Lung (tissue), 12 donors: Measurements from ENCODE around the gene C2CD3. TPM values are rescaled to one million over a fixed set of nuclear protein-coding genes. Genes with fewer than 3 reads are reported as not detected.

Experiments
- ATAC-seq: fragments of 200-7000 bp; cut with Tn5 transposase; one replicate; pipeline ENCODE4 v1.9.1; 2020; ENCODE audit warnings: moderate number of reproducible peaks; ENCODE audit not compliant: insufficient read depth, low FRiP score
- DNase-seq, 3 donors: peaks; one replicate each; pipeline ENCODE4 v3.0.0-alpha.2; 2013 to 2017
- H3K27ac ChIP-seq, 2 donors: one replicate each; pipeline ENCODE4 v1.5.1; 2013; ENCODE audit warnings: mild to moderate bottlenecking in 2 of 2, moderate library complexity in 2 of 2, control low read depth in 1 of 2, inconsistent platforms in 1 of 2, low read depth in 1 of 2, low read length in 1 of 2
- H3K27me3 ChIP-seq, 3 donors: one replicate each; pipeline ENCODE4 v1.5.1; 2013; ENCODE audit warnings: low read length in 2 of 3; ENCODE audit not compliant: control insufficient read depth in 3 of 3, insufficient read depth in 3 of 3
- H3K36me3 ChIP-seq, 4 donors: one replicate each; pipeline ENCODE4 v1.5.1; 2013; ENCODE audit warnings: low read length in 4 of 4, mild to moderate bottlenecking in 1 of 4, moderate library complexity in 1 of 4; ENCODE audit not compliant: control insufficient read depth in 4 of 4, insufficient read depth in 4 of 4
- H3K4me1 ChIP-seq, 5 donors: one replicate each; pipeline ENCODE4 v1.5.1; 2013; ENCODE audit warnings: low read length in 5 of 5, mild to moderate bottlenecking in 2 of 5, moderate library complexity in 1 of 5; ENCODE audit not compliant: control insufficient read depth in 5 of 5, insufficient read depth in 5 of 5
- H3K4me3 ChIP-seq: one replicate; pipeline ENCODE4 v1.5.1; 2013; ENCODE audit warnings: mild to moderate bottlenecking, control low read depth, moderate library complexity
- H3K9ac ChIP-seq, 2 donors: one replicate each; pipeline ENCODE4 v1.5.1; 2013; ENCODE audit warnings: low read length in 2 of 2, control low read depth in 1 of 2; ENCODE audit not compliant: insufficient read depth in 1 of 2
- H3K9me3 ChIP-seq, 4 donors: one replicate each; pipeline ENCODE4 v1.5.1; 2013; ENCODE audit warnings: low read length in 3 of 4, mild to moderate bottlenecking in 1 of 4, moderate library complexity in 1 of 4; ENCODE audit not compliant: control insufficient read depth in 4 of 4, insufficient read depth in 3 of 4
- WGBS, 2 donors: extraction: QIAGEN DNeasy Blood & Tissue Kit; methylation state at CpG; one replicate each; pipeline ENCODE4 v1.1.7; 2013; 5-methylcytosine and 5-hydroxymethylcytosine counted together
- polyA plus RNA-seq, 2 donors: library from polyadenylated mRNA; stranded (reverse); fragments of 200-250 nt; gene quantifications; one replicate each; pipeline ENCODE4 v1.2.1, GENCODE V29; 2013
- total RNA-seq, 2 donors: library from RNA; depleted of rRNA in 1 of 2; stranded (reverse); fragments of >200 nt in 1 of 2; gene quantifications; one replicate each; pipeline ENCODE4 v1.2.1, GENCODE V29; 2014 to 2021
- TF ChIP-seq, protein P1 (sequence below): IDR thresholded peaks from 2 replicates; pipeline ENCODE4 v1.5.1; 2012; ENCODE audit warnings: mild to moderate bottlenecking; ENCODE audit errors: control extremely low read depth, extremely low read depth
- donor health status: control.
- donor health status: control.
- donor health status: Bipolar disorder and iron deficiency.
- donor health status: healthy.
- donor health status: DM: yes; HTN: yes; CAD: no.

The C2CD3 gene
- total and polyA plus RNA-seq, 4 donors: 10.2 to 31.3 (median 20.7) TPM

DNA sequence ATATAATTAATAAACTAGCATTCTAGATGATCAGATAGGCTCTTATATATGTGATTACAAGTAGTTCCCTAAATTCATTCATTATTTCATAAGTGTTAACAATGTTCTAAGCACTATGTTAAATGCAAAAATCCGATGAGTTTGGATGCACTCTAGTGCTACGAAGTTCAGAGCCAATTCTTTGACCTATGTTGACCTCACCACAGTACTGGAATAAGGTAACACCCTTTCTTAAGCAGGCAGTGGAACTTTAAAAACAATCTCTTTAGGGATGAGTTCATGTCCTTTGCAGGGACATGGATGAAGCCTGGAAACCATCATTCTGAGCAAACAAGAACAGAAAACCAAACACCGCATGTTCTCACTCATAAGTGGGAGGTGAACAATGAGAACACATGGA is 93.6 kb downstream of the C2CD3 start:
- Histone ChIP-seq H3K9me3 (no peaks in the 10 kb centered on the region), H3K4me1 (no peaks in the 10 kb centered on the region), H3K36me3 (peaks cover 15 to 25% (median 22%) of the 10 kb centered on the region in 4 donors), H3K27me3 (no peaks in the 10 kb centered on the region), H3K4me3 (no peak overlapping the region), H3K27ac (no peak overlapping the region), H3K9ac (no peak overlapping the region)
- DNase-seq: no peak
- no peak for ATAC-seq
- WGBS, 2 donors: 88 to 94% methylated on average over 3 of the region's 3 CpGs
- TF ChIP-seq, protein P1, sequence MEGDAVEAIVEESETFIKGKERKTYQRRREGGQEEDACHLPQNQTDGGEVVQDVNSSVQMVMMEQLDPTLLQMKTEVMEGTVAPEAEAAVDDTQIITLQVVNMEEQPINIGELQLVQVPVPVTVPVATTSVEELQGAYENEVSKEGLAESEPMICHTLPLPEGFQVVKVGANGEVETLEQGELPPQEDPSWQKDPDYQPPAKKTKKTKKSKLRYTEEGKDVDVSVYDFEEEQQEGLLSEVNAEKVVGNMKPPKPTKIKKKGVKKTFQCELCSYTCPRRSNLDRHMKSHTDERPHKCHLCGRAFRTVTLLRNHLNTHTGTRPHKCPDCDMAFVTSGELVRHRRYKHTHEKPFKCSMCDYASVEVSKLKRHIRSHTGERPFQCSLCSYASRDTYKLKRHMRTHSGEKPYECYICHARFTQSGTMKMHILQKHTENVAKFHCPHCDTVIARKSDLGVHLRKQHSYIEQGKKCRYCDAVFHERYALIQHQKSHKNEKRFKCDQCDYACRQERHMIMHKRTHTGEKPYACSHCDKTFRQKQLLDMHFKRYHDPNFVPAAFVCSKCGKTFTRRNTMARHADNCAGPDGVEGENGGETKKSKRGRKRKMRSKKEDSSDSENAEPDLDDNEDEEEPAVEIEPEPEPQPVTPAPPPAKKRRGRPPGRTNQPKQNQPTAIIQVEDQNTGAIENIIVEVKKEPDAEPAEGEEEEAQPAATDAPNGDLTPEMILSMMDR: no peak

DNA sequence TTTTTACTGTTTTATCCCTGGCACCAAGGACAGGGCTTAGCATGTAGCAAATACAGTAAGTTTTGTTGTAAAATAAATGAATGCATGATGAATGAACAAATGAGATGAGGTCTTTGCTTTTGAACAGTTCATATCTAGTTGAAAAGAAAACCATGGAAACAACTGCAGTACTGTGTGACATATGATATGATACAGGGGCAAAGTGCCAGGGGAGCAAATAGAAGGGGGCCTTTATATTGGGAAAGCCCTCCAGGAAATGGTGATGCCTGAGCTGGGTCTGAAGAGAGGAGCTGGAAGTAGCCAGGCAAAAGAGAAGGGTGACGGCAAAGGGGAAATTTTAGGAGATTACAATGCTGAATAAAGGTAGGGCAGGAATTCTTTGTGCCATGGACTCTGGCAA is 98.1 kb downstream of the C2CD3 start:
- ATAC-seq (no peak), DNase-seq (peak in 2 of 3 donors; percentile 19 to 21)
- Histone ChIP-seq H3K4me1 (peaks cover 0 to 15% (median 0%) of the 10 kb centered on the region in 5 donors), H3K9me3 (no peaks in the 10 kb centered on the region), H3K36me3 (peaks cover 9 to 40% (median 17%) of the 10 kb centered on the region in 4 donors), H3K27me3 (no peaks in the 10 kb centered on the region), H3K4me3 (no peak overlapping the region), H3K27ac (no peak overlapping the region), H3K9ac (no peak overlapping the region)
- TF ChIP-seq, protein P1: no peak
- WGBS, 2 donors: 93 to 96% methylated on average over 1 of the region's 1 CpG

DNA sequence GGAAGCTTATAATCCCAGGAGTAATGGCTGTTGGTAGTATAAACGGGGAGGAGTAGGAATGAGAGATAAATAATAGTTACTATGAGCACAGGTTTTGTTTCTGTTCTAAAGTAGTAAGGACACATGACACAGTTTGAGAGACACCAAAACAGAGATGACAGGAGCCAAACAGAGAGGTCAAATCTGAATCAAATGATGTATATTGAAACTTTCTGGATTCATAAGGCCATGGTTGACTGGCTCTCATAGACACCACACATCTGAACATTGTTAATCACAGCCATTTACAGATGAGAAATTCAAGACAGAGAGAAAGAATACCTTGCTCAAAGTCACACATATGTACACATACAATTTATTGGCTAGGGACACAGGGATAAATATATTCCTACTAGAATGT is 98.5 kb downstream of the C2CD3 start:
- no peak for DNase-seq
- Histone ChIP-seq H3K36me3 (peaks cover 9 to 40% (median 16%) of the 10 kb centered on the region in 4 donors), H3K27me3 (no peaks in the 10 kb centered on the region), H3K4me1 (peaks cover 0 to 15% (median 0%) of the 10 kb centered on the region in 5 donors), H3K4me3 (no peak overlapping the region), H3K9me3 (no peaks in the 10 kb centered on the region), H3K9ac (no peak overlapping the region), H3K27ac (no peak overlapping the region)
- ATAC-seq: no peak
- TF ChIP-seq, protein P1: no peak
- WGBS, 2 donors: 88 to 91% methylated on average over 1 of the region's 1 CpG

DNA sequence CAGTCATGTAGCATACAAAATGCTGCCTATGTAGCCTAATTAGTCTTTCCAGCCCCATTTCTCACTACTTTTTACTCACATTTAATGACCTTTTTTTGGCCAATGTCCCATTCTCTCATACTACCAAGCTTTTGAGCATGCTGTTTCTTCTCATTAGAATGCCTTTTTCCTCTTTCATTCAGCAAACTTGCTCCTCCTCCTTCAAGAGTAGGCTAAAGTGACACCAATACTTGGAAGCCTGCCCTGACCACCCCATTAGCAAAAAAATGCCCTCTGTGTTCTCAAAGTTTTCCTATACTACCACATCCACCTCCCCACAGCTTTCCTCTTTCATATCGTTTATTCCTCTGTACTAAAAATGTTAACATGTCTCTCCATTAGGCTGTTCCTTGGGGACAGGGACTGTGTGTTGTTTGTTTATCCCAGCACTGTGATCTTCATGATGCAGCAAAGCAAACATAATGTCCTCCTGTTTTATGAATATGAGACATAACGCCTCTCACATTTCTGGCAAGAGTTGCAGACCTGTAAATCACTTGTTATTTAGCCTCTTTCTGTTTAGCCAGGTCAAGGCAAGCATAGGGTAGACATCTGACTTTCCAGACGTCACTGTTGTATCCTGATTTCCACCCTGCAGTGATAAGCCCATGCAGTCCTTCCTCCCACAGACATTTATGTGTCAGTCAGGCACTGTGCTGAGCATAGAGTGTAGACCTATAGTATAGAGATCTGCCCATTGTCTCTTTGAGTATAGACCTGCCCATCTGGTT is 99.9 kb downstream of the C2CD3 start:
- Histone ChIP-seq H3K36me3 (peaks cover 5 to 34% (median 15%) of the 10 kb centered on the region in 4 donors), H3K27me3 (no peaks in the 10 kb centered on the region), H3K4me1 (peaks cover 0 to 15% (median 0%) of the 10 kb centered on the region in 5 donors), H3K9ac (no peak overlapping the region), H3K27ac (no peak overlapping the region), H3K9me3 (no peaks in the 10 kb centered on the region), H3K4me3 (no peak overlapping the region)
- peak; percentile 27 to 55 (median 41) for DNase-seq
- 78% methylated on average over 3 of the region's 3 CpGs for WGBS, 2 donors
- ATAC-seq: no peak
- TF ChIP-seq, protein P1: no peak
